Measurements from ENCODE around the gene VRK2. TPM values are rescaled to one million over a fixed set of nuclear protein-coding genes. Genes with fewer than 3 reads are reported as not detected.
"Not testable (repeated sequence)": the region's sequence is repeated elsewhere in the genome, so short reads cannot be mapped to it uniquely, and the experiment has no call there.

VRK2 gene
- polyA plus RNA-seq, 1 donor from 2014 or later = 32.9 TPM

DNA sequence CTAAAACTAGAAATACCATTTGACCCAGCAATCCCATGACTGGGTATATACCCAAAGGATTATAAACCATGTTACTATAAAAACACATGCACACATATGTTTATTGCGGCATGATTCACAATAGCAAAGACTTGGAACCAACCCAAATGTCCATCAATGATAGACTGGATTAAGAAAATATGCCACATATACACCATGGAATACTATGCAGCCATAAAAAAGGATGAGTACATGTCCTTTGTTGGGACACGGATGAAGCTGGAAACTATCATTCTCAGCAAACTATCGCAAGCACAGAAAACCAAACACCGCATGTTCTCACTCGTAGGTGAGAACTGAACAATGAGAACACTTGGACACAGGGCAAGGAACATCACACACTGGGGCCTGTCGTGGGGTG is 140.4 kb downstream of the VRK2 start:
- H3K4me1 Mint-ChIP-seq, H3K27ac Mint-ChIP-seq, H3K27me3 Mint-ChIP-seq, H3K9me3 Mint-ChIP-seq: not testable (repeated sequence)
- peaks cover 22% of the 10 kb centered on the region for H3K36me3 Mint-ChIP-seq
- H3K4me3 Mint-ChIP-seq = peak overlapping the region in 1 of 4 donors; percentile 32

GRCh38 chr2:58194458-58194857 is 147.9 kb downstream of the VRK2 start:
- H3K27me3 Mint-ChIP-seq = no peaks in the 10 kb centered on the region
- no peak overlapping the region for H3K4me3 Mint-ChIP-seq
- H3K27ac Mint-ChIP-seq = no peak overlapping the region
- H3K4me1 Mint-ChIP-seq = no peaks in the 10 kb centered on the region
- H3K9me3 Mint-ChIP-seq = no peaks in the 10 kb centered on the region
- H3K36me3 Mint-ChIP-seq = peaks cover 6% of the 10 kb centered on the region

DNA sequence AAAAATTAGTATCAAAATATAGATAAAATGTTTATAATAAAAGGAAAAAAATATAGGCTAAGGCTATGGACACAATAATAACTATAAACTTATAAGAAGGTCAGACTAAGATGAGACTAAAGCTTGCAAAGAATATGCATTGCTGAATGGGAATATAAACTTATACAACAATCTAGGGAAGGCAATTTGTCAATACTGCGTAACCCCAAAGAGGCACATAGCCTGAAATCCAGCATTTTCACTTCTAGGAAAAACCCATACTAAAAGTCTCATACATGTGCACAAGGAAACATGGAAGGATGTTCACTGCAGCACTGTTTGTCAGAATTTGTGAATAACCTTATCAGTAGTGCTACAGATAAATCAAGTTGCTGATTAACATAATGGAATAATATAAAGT is 149.1 kb downstream of the VRK2 start:
- Mint-ChIP-seq H3K27me3 (no peaks in the 10 kb centered on the region), H3K9me3 (no peaks in the 10 kb centered on the region), H3K27ac (no peak overlapping the region), H3K36me3 (peaks cover 11% of the 10 kb centered on the region), H3K4me3 (no peak overlapping the region), H3K4me1 (no peaks in the 10 kb centered on the region)

- Mint-ChIP-seq H3K27ac (no peak overlapping the region), H3K27me3 (no peaks in the 10 kb centered on the region), H3K9me3 (no peaks in the 10 kb centered on the region), H3K36me3 (peaks cover 9% of the 10 kb centered on the region), H3K4me1 (no peaks in the 10 kb centered on the region), H3K4me3 (no peak overlapping the region)
These were observed 151.3 kb downstream of the VRK2 start for GRCh38 chr2:58197894-58198293.

DNA sequence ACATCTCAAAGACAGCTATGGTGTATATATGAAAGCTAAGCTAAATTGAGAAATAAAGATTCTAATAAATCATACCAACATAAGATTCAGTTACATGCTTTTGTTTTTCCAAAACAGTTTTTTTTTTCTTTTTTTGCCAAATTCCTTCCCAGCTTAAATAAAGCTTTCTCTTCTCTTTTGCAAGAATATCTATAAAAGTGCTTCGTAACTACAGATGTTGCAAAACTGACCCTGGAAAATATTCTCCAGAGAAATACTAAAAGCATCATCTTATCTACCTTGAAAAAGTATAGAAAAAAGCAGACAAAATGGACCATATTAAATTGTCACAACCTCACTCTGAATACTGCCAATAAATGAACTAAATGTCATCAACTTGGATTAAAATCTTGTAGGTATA is 155.8 kb downstream of the VRK2 start:
- Mint-ChIP-seq H3K36me3 (peaks cover 10% of the 10 kb centered on the region), H3K27ac (peak overlapping the region in 1 of 3 donors; percentile 69), H3K9me3 (no peaks in the 10 kb centered on the region), H3K4me3 (no peak overlapping the region), H3K4me1 (no peaks in the 10 kb centered on the region), H3K27me3 (no peaks in the 10 kb centered on the region)

GRCh38 chr2:58203018-58203417 is 156.4 kb downstream of the VRK2 start:
- Mint-ChIP-seq H3K27ac (no peak overlapping the region), H3K27me3 (no peaks in the 10 kb centered on the region), H3K36me3 (peaks cover 13% of the 10 kb centered on the region), H3K9me3 (no peaks in the 10 kb centered on the region), H3K4me3 (no peak overlapping the region), H3K4me1 (no peaks in the 10 kb centered on the region)

DNA sequence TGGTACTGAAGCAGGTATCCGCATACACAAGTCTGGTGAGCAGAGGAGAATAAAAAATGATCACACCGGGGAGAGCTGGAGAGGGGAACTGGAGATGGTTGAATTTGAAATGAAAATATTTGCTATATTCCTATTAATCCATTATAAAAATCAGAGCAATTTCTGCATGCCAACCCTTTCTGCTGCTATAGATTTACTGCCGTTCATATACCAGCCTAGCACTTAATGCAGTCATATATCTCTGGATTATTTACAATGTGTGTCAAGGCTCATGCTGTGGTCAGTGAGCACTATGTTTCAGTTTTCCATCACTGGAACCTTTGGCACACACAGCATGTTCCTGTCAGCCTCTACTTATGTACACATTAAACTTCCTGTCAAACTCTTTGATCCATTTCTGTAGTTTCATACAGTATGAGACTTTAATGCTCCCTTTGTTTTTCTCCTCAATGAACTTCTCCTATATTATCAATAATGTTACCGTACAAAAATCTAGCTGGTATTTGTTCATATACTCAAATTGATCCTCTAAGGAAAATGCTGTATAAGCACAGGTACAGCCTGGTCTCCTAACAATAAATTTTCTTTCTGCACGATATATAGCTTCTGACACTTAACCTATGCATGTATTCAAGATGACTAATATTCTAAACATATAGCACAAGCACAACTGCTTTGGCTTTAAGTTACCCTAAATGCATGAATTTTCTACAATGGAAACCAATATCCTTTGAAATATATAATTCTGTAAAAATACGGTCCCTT is 157.8 kb downstream of the VRK2 start:
- H3K4me1 Mint-ChIP-seq = no peaks in the 10 kb centered on the region
- H3K27me3 Mint-ChIP-seq = no peaks in the 10 kb centered on the region
- H3K9me3 Mint-ChIP-seq = no peaks in the 10 kb centered on the region
- H3K27ac Mint-ChIP-seq = peak overlapping the region in 1 of 3 donors; percentile 39
- H3K4me3 Mint-ChIP-seq = no peak overlapping the region
- H3K36me3 Mint-ChIP-seq = peaks cover 13% of the 10 kb centered on the region

- H3K27ac Mint-ChIP-seq = no peak overlapping the region
- H3K4me1 Mint-ChIP-seq = no peaks in the 10 kb centered on the region
- H3K9me3 Mint-ChIP-seq = peaks cover 3 to 10% (median 8%) of the 10 kb centered on the region in 3 donors
- no peaks in the 10 kb centered on the region for H3K27me3 Mint-ChIP-seq
- no peak overlapping the region for H3K4me3 Mint-ChIP-seq
- peaks cover 20% of the 10 kb centered on the region for H3K36me3 Mint-ChIP-seq
These were observed 160.2 kb downstream of the VRK2 start for GRCh38 chr2:58206785-58207184.

GRCh38 chr2:58207189-58207588 is 160.6 kb downstream of the VRK2 start:
- peaks cover 5 to 13% (median 8%) of the 10 kb centered on the region in 3 donors for H3K9me3 Mint-ChIP-seq
- peaks cover 24% of the 10 kb centered on the region for H3K36me3 Mint-ChIP-seq
- H3K4me1 Mint-ChIP-seq = no peaks in the 10 kb centered on the region
- H3K27me3 Mint-ChIP-seq = no peaks in the 10 kb centered on the region
- no peak overlapping the region for H3K27ac Mint-ChIP-seq
- H3K4me3 Mint-ChIP-seq = no peak overlapping the region

Other genes starting within 250 kb of the VRK2 start
- 14.2 TPM for gene FANCL, start 194.5 kb downstream of the VRK2 start, polyA plus RNA-seq